Neural progenitor cell (in vitro differentiated cells): ENCODE data around the gene AUTS2.

Experiments used
- EZH2 ChIP-seq: fragments of 200-600 bp; sonication (generic); IDR thresholded peaks from 2 replicates; pipeline ENCODE4 v1.6.1; 2017; ENCODE audit warnings: antibody characterized with exemption, mild to moderate bottlenecking, moderate library complexity
- EZH2phosphoT487 ChIP-seq: fragments of 200-600 bp; sonication (generic); IDR thresholded peaks from 2 replicates; pipeline ENCODE4 v1.6.1; 2017; ENCODE audit warnings: antibody characterized with exemption
- TF ChIP-seq, protein P1 (sequence below): fragments of 200-600 bp; sonication (generic); IDR thresholded peaks from 2 replicates; pipeline ENCODE4 v1.5.1; 2017; ENCODE audit warnings: antibody characterized with exemption, mild to moderate bottlenecking

GRCh38 chr7:70552141-70552540 is 953.9 kb downstream of the AUTS2 start:
- TF ChIP-seq, protein P1, sequence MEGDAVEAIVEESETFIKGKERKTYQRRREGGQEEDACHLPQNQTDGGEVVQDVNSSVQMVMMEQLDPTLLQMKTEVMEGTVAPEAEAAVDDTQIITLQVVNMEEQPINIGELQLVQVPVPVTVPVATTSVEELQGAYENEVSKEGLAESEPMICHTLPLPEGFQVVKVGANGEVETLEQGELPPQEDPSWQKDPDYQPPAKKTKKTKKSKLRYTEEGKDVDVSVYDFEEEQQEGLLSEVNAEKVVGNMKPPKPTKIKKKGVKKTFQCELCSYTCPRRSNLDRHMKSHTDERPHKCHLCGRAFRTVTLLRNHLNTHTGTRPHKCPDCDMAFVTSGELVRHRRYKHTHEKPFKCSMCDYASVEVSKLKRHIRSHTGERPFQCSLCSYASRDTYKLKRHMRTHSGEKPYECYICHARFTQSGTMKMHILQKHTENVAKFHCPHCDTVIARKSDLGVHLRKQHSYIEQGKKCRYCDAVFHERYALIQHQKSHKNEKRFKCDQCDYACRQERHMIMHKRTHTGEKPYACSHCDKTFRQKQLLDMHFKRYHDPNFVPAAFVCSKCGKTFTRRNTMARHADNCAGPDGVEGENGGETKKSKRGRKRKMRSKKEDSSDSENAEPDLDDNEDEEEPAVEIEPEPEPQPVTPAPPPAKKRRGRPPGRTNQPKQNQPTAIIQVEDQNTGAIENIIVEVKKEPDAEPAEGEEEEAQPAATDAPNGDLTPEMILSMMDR: no peak
- TF ChIP-seq EZH2: no peak
- TF ChIP-seq EZH2phosphoT487: no peak
